HEK293 (cell line): Measurements from ENCODE around the gene FAM200C.

Experiments
- EGR2 ChIP-seq: fragments of 450-650 bp; formaldehyde crosslinking; IDR thresholded peaks from 2 replicates; pipeline ENCODE4 v1.5.1; 2016; ENCODE audit warnings: low read depth, missing biosample characterization, missing genetic modification characterization
- KLF10 ChIP-seq: fragments of 450-650 bp; IDR thresholded peaks from 2 replicates; pipeline ENCODE4 v1.5.1; 2018; ENCODE audit warnings: missing biosample characterization, mild to moderate bottlenecking, missing genetic modification characterization
- OSR2 ChIP-seq: fragments of 450-650 bp; formaldehyde crosslinking; IDR thresholded peaks from 2 replicates; pipeline ENCODE4 v1.5.1; 2016; ENCODE audit warnings: missing biosample characterization, missing genetic modification characterization
- PRDM2 ChIP-seq: fragments of 450-650 bp; formaldehyde crosslinking; IDR thresholded peaks from 2 replicates; pipeline ENCODE4 v1.5.1; 2016; ENCODE audit warnings: missing biosample characterization, missing genetic modification characterization, borderline replicate concordance
- REPIN1 ChIP-seq: fragments of 450-650 bp; formaldehyde crosslinking; IDR thresholded peaks from 2 replicates; pipeline ENCODE4 v1.5.1; 2017; ENCODE audit warnings: missing biosample characterization, missing genetic modification characterization, low read depth
- SP2 ChIP-seq: fragments of 450-650 bp; formaldehyde crosslinking; IDR thresholded peaks from 2 replicates; pipeline ENCODE4 v1.5.1; 2016; ENCODE audit warnings: missing biosample characterization, missing genetic modification characterization
- WT1 ChIP-seq: fragments of 450-650 bp; formaldehyde crosslinking; IDR thresholded peaks from 2 replicates; pipeline ENCODE4 v1.5.1; 2016; ENCODE audit warnings: missing biosample characterization, missing genetic modification characterization
- ZBTB17 ChIP-seq: fragments of 450-650 bp; formaldehyde crosslinking; IDR thresholded peaks from 2 replicates; pipeline ENCODE4 v1.5.1; 2016; ENCODE audit warnings: missing biosample characterization, missing genetic modification characterization
- ZBTB8A ChIP-seq: fragments of 450-650 bp; formaldehyde crosslinking; IDR thresholded peaks from 2 replicates; pipeline ENCODE4 v1.5.1; 2016; ENCODE audit warnings: missing biosample characterization, missing genetic modification characterization
- ZFHX2 ChIP-seq: fragments of 450-650 bp; formaldehyde crosslinking; conservative IDR thresholded peaks from 2 replicates; pipeline ENCODE4 v1.5.1; 2016; ENCODE audit warnings: missing biosample characterization, missing genetic modification characterization
- ZNF2 ChIP-seq: fragments of 450-650 bp; formaldehyde crosslinking; IDR thresholded peaks from 2 replicates; pipeline ENCODE4 v1.5.1; 2016; ENCODE audit warnings: missing biosample characterization, missing genetic modification characterization
- ZNF24 ChIP-seq: fragments of 450-650 bp; formaldehyde crosslinking; IDR thresholded peaks from 2 replicates; pipeline ENCODE4 v1.5.1; 2016; ENCODE audit warnings: missing biosample characterization, missing genetic modification characterization
- ZNF335 ChIP-seq: fragments of 450-650 bp; formaldehyde crosslinking; conservative IDR thresholded peaks from 2 replicates; pipeline ENCODE4 v1.5.1; 2016; ENCODE audit warnings: missing biosample characterization, missing genetic modification characterization
- ZNF37A ChIP-seq: fragments of 450-650 bp; IDR thresholded peaks from 2 replicates; pipeline ENCODE4 v1.5.1; 2018; ENCODE audit warnings: missing biosample characterization, missing genetic modification characterization
- ZNF449 ChIP-seq: fragments of 450-650 bp; formaldehyde crosslinking; IDR thresholded peaks from 2 replicates; pipeline ENCODE4 v1.5.1; 2017; ENCODE audit warnings: missing biosample characterization, mild to moderate bottlenecking, missing genetic modification characterization, moderate library complexity
- ZNF580 ChIP-seq: fragments of 450-650 bp; formaldehyde crosslinking; IDR thresholded peaks from 2 replicates; pipeline ENCODE4 v1.5.1; 2016; ENCODE audit warnings: missing biosample characterization, missing genetic modification characterization
- ZNF600 ChIP-seq: fragments of 450-650 bp; formaldehyde crosslinking; IDR thresholded peaks from 2 replicates; pipeline ENCODE4 v1.5.1; 2016; ENCODE audit warnings: missing biosample characterization, missing genetic modification characterization
- ZNF629 ChIP-seq: fragments of 450-650 bp; formaldehyde crosslinking; IDR thresholded peaks from 2 replicates; pipeline ENCODE4 v1.5.1; 2017; ENCODE audit warnings: missing biosample characterization, missing genetic modification characterization
- ZNF660 ChIP-seq: fragments of 450-650 bp; IDR thresholded peaks from 2 replicates; pipeline ENCODE4 v1.5.1; 2018; ENCODE audit warnings: missing biosample characterization, mild to moderate bottlenecking, missing genetic modification characterization
- ZNF785 ChIP-seq: fragments of 450-650 bp; formaldehyde crosslinking; IDR thresholded peaks from 2 replicates; pipeline ENCODE4 v1.5.1; 2016; ENCODE audit warnings: missing biosample characterization, missing genetic modification characterization
- ZXDB ChIP-seq: fragments of 450-650 bp; formaldehyde crosslinking; IDR thresholded peaks from 2 replicates; pipeline ENCODE4 v1.5.1; 2016; ENCODE audit warnings: missing biosample characterization, missing genetic modification characterization
- TF ChIP-seq, protein P1 (sequence below): fragments of 450-650 bp; formaldehyde crosslinking; IDR thresholded peaks from 2 replicates; pipeline ENCODE4 v1.5.1; 2016; ENCODE audit warnings: missing biosample characterization, missing genetic modification characterization
- TF ChIP-seq, protein P2 (sequence below): fragments of 450-650 bp; formaldehyde crosslinking; IDR thresholded peaks from 2 replicates; pipeline ENCODE4 v1.5.1; 2017; ENCODE audit warnings: missing biosample characterization, missing genetic modification characterization

FAM200C gene

DNA sequence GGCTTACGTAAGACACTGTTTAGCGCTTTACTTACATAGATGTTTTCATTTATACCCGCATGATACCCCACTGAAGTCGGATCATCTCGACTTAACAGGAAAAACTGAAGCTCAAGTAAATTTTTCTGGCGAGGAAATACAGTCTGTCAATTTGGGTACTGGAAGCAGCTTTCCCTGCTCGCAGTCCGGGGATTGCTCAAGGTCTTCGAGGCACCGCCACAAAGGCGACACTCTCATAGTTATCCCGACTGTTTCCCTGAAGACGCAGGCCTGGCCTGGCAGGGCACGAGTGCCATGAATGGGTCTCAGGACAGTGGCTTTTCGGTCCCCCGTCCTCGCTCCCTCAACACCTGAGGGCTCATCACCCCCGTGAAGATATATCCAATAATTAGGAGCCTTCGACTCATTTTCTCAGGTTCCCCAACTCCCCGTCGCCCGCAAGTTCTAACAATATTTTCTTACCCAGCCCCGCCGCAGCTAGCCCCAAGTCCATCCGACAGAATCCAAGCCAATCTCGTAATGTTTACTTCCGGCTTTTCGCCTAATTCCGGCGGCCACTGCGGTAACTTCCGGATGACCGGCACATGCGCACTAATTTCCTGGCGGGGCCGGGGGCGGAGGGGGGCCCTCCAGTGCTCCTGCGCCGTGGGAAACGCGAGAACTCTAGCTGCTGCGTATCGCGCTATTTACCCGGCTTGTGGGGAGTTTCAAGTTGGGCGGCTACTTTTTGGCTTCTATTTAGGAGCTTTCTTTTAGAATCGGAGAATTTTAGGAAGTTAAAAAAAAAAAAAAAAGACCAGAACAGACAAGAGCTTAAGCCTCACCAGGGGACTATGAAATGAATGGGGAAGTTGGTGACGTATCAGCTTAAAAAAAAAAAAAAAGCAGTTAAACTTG is 19.0 kb upstream of the FAM200C start, which contains the start of gene SLU7 (continued):
- TF ChIP-seq PRDM2 (tag by site-specific recombination) (no peak), ZNF600 (tag by site-specific recombination) (peak; percentile 82), ZNF2 (tag by site-specific recombination) (peak; percentile 41; the same call in 1 of the 2 replicates), ZNF660 (peak; percentile 57; the same call in 1 of the 2 replicates), ZBTB17 (tag by site-specific recombination) (0 out of 2 replicates have a peak, but pooled peaks have one; percentile 42), OSR2 (tag by site-specific recombination) (peak; percentile 25; the same call in 1 of the 2 replicates), EGR2 (tag by site-specific recombination) (peak; percentile 42; the same call in 1 of the 2 replicates), ZNF24 (tag by site-specific recombination) (0 out of 2 replicates have a peak, but pooled peaks have one; percentile 33), ZNF449 (tag by site-specific recombination) (peak; percentile 75), ZNF629 (tag by site-specific recombination) (peak; percentile 69), ZBTB8A (tag by site-specific recombination) (no peak), WT1 (tag by site-specific recombination) (0 out of 2 replicates have a peak, but pooled peaks have one; percentile 13), ZNF785 (no peak), KLF10 (tag by site-specific recombination) (peak; percentile 41; the same call in 1 of the 2 replicates), ZNF335 (tag by site-specific recombination) (peak; percentile 89), REPIN1 (tag by site-specific recombination) (no peak), ZNF37A (tag by site-specific recombination) (no peak), ZNF580 (tag by site-specific recombination) (peak; percentile 87), ZXDB (tag by site-specific recombination) (peak; percentile 63), SP2 (tag by site-specific recombination) (peak; percentile 75), ZFHX2 (tag by site-specific recombination) (peak; percentile 57)
- TF ChIP-seq, protein P1, sequence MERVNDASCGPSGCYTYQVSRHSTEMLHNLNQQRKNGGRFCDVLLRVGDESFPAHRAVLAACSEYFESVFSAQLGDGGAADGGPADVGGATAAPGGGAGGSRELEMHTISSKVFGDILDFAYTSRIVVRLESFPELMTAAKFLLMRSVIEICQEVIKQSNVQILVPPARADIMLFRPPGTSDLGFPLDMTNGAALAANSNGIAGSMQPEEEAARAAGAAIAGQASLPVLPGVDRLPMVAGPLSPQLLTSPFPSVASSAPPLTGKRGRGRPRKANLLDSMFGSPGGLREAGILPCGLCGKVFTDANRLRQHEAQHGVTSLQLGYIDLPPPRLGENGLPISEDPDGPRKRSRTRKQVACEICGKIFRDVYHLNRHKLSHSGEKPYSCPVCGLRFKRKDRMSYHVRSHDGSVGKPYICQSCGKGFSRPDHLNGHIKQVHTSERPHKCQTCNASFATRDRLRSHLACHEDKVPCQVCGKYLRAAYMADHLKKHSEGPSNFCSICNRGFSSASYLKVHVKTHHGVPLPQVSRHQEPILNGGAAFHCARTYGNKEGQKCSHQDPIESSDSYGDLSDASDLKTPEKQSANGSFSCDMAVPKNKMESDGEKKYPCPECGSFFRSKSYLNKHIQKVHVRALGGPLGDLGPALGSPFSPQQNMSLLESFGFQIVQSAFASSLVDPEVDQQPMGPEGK (tag by site-specific recombination), result peak; percentile 97
- TF ChIP-seq, protein P2, sequence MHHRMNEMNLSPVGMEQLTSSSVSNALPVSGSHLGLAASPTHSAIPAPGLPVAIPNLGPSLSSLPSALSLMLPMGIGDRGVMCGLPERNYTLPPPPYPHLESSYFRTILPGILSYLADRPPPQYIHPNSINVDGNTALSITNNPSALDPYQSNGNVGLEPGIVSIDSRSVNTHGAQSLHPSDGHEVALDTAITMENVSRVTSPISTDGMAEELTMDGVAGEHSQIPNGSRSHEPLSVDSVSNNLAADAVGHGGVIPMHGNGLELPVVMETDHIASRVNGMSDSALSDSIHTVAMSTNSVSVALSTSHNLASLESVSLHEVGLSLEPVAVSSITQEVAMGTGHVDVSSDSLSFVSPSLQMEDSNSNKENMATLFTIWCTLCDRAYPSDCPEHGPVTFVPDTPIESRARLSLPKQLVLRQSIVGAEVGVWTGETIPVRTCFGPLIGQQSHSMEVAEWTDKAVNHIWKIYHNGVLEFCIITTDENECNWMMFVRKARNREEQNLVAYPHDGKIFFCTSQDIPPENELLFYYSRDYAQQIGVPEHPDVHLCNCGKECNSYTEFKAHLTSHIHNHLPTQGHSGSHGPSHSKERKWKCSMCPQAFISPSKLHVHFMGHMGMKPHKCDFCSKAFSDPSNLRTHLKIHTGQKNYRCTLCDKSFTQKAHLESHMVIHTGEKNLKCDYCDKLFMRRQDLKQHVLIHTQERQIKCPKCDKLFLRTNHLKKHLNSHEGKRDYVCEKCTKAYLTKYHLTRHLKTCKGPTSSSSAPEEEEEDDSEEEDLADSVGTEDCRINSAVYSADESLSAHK, result peak; percentile 19; the same call in 1 of the 2 replicates
